Endodermal cell (in vitro differentiated cells): Measurements from ENCODE around the gene MYO1F. TPM values are rescaled to one million over a fixed set of nuclear protein-coding genes. Genes with fewer than 3 reads are reported as not detected.
"Not testable (repeated sequence)": the region's sequence is repeated elsewhere in the genome, so short reads cannot be mapped to it uniquely, and the experiment has no call there.

Source experiments
- DNase-seq: peaks from one replicate; pipeline ENCODE4 v3.0.0-alpha.2; 2017
- H3K27ac ChIP-seq: 2 replicates; pipeline ENCODE4 v1.5.1; 2013; ENCODE audit warnings: mild to moderate bottlenecking, low read depth, low read length, moderate library complexity
- H3K27me3 ChIP-seq: 2 replicates; pipeline ENCODE4 v1.6.1; 2013; ENCODE audit warnings: mild to moderate bottlenecking, low read length, moderate library complexity; ENCODE audit not compliant: insufficient read depth, control insufficient read depth, poor library complexity, severe bottlenecking
- H3K36me3 ChIP-seq: 2 replicates; pipeline ENCODE4 v1.7.0; 2013; ENCODE audit warnings: mild to moderate bottlenecking, low read length, moderate library complexity; ENCODE audit not compliant: control insufficient read depth, insufficient read depth
- H3K4me1 ChIP-seq: one replicate; pipeline ENCODE4 v1.7.0; 2013; ENCODE audit warnings: low read length; ENCODE audit not compliant: control insufficient read depth, insufficient read depth
- H3K4me3 ChIP-seq: 2 replicates; pipeline ENCODE4 v1.5.1; 2013; ENCODE audit warnings: mild to moderate bottlenecking, low read length, moderate library complexity
- H3K9ac ChIP-seq: 2 replicates; pipeline ENCODE4 v1.6.1; 2013; ENCODE audit warnings: mild to moderate bottlenecking, low read length, moderate library complexity; ENCODE audit not compliant: poor library complexity, severe bottlenecking; ENCODE audit errors: extremely low read depth
- H3K9me3 ChIP-seq: 2 replicates; pipeline ENCODE4 v1.6.1; 2013; ENCODE audit warnings: mild to moderate bottlenecking, low read length, moderate library complexity; ENCODE audit not compliant: control insufficient read depth
- H3K27ac Mint-ChIP-seq: 2 replicates; pipeline ENCODE4 v1.8.0; 2020; ENCODE audit warnings: mixed read lengths
- H3K27me3 Mint-ChIP-seq: 2 replicates; pipeline ENCODE4 v1.8.0; 2021; ENCODE audit warnings: mild to moderate bottlenecking, mixed read lengths; ENCODE audit not compliant: insufficient read depth
- H3K36me3 Mint-ChIP-seq: 2 replicates; pipeline ENCODE4 v1.8.0; 2020; ENCODE audit warnings: low read depth, mixed read lengths
- H3K4me1 Mint-ChIP-seq: 2 replicates; pipeline ENCODE4 v1.8.0; 2020; ENCODE audit warnings: mixed read lengths
- H3K4me3 Mint-ChIP-seq: 2 replicates; pipeline ENCODE4 v1.8.0; 2020; ENCODE audit warnings: mild to moderate bottlenecking, moderate library complexity, mixed read lengths
- H3K9me3 Mint-ChIP-seq: 2 replicates; pipeline ENCODE4 v1.8.0; 2020; ENCODE audit warnings: mild to moderate bottlenecking, mixed read lengths
- CTCF ChIP-seq: fragments of 200-600 bp; sonication (generic); conservative IDR thresholded peaks from 2 replicates; pipeline ENCODE4 v1.5.0; 2021; ENCODE audit warnings: antibody characterized with exemption, mild to moderate bottlenecking
- WGBS, 2 experiments: methylation state at CpG; one replicate each; pipeline versions ENCODE4 v1.1.5 to v1.1.7; 2013; ENCODE audit warnings: missing lambda C conversion rate in 2 of 2, mixed read lengths in 1 of 2; ENCODE audit not compliant: insufficient coverage in 1 of 2, insufficient read length in 1 of 2; 5-methylcytosine and 5-hydroxymethylcytosine counted together
- total RNA-seq, 2 donors: library from RNA; stranded (reverse); fragmentation: NEBNext Ultra II Directional in 1 of 2; extraction: Animal tissue kit (Norgen Biotek cat#: 25700) in 1 of 2; gene quantifications; 2 replicates in 1 of 2; 3 replicates in 1 of 2; pipeline ENCODE4 v1.2.1, GENCODE V29; 2021

MYO1F gene
- total RNA-seq, 2 donors from 2014 or later, result 0.57 to 1.1 TPM

GRCh38 chr19:8577741-8578140 is 499 bp upstream of the MYO1F start:
- H3K27ac ChIP-seq, result no peak overlapping the region
- no peak overlapping the region for H3K4me3 ChIP-seq
- no peak for TF ChIP-seq CTCF
- no peaks in the 10 kb centered on the region for H3K36me3 ChIP-seq
- no peaks in the 10 kb centered on the region for H3K27me3 ChIP-seq
- no peak for DNase-seq
- no peaks in the 10 kb centered on the region for H3K36me3 Mint-ChIP-seq
- H3K4me1 Mint-ChIP-seq, result peaks cover 4% of the 10 kb centered on the region
- H3K4me3 Mint-ChIP-seq, result no peak overlapping the region
- no peak overlapping the region for H3K9ac ChIP-seq
- no peaks in the 10 kb centered on the region for H3K9me3 Mint-ChIP-seq
- peaks cover 5% of the 10 kb centered on the region for H3K4me1 ChIP-seq
- no peaks in the 10 kb centered on the region for H3K9me3 ChIP-seq
- H3K27me3 Mint-ChIP-seq, result peaks cover 22% of the 10 kb centered on the region
- 90% methylated on average over 4 of the region's 4 CpGs; no CpG with 5 or more reads in 1 of the 2 experiments for WGBS, 2 experiments
- no peak overlapping the region for H3K27ac Mint-ChIP-seq

GRCh38 chr19:8576273-8576993 is 809 bp downstream of the MYO1F start:
- H3K4me1 Mint-ChIP-seq, result peaks cover 4% of the 10 kb centered on the region
- no peak overlapping the region for H3K27ac Mint-ChIP-seq
- H3K4me3 Mint-ChIP-seq, result no peak overlapping the region

GRCh38 chr19:8575467-8575997 is 1.7 kb downstream of the MYO1F start:
- DNase-seq, result peak; percentile 65
- H3K4me1 Mint-ChIP-seq, result peaks cover 4% of the 10 kb centered on the region
- Histone ChIP-seq H3K27ac (no peak overlapping the region), H3K4me1 (peaks cover 5% of the 10 kb centered on the region), H3K27me3 (no peaks in the 10 kb centered on the region), H3K4me3 (no peak overlapping the region), H3K9ac (no peak overlapping the region), H3K9me3 (no peaks in the 10 kb centered on the region), H3K36me3 (no peaks in the 10 kb centered on the region)
- no peak for TF ChIP-seq CTCF
- peaks cover 24% of the 10 kb centered on the region for H3K27me3 Mint-ChIP-seq
- H3K4me3 Mint-ChIP-seq, result no peak overlapping the region
- H3K27ac Mint-ChIP-seq, result no peak overlapping the region
- WGBS, 2 experiments, result 59 to 66% methylated on average over 7 to 10 of the region's 10 CpGs
- no peaks in the 10 kb centered on the region for H3K9me3 Mint-ChIP-seq
- no peaks in the 10 kb centered on the region for H3K36me3 Mint-ChIP-seq

More at GRCh38 chr19:8576273-8576993, 809 bp downstream of the MYO1F start:
- H3K9ac ChIP-seq, result no peak overlapping the region
- no peaks in the 10 kb centered on the region for H3K27me3 ChIP-seq
- TF ChIP-seq CTCF, result no peak
- no peak overlapping the region for H3K27ac ChIP-seq
- WGBS, 2 experiments, result 94 to 96% methylated on average over 18 to 19 of the region's 19 CpGs
- Mint-ChIP-seq H3K36me3 (no peaks in the 10 kb centered on the region), H3K27me3 (peaks cover 24% of the 10 kb centered on the region), H3K9me3 (no peaks in the 10 kb centered on the region)
- H3K9me3 ChIP-seq, result no peaks in the 10 kb centered on the region
- peaks cover 5% of the 10 kb centered on the region for H3K4me1 ChIP-seq
- DNase-seq, result no peak
- no peak overlapping the region for H3K4me3 ChIP-seq
- H3K36me3 ChIP-seq, result no peaks in the 10 kb centered on the region

DNA sequence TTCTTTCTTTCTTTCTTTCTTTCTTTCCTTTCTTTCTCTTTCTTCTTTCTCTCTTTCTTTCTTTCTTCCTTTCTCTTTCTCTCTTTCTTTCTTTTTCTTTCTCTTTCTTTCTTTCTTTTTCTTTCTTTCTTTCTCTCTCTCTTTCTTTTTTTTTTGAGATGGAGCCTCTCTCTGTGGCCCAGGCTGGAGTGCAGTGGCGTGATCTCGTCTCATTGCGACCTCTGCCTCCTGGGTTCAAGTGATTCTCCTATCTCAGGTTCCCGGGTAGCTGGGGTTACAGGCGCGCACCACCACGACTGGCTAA is 2.7 kb downstream of the MYO1F start:
- not testable (repeated sequence) for H3K4me3 ChIP-seq, H3K9me3 Mint-ChIP-seq, H3K27ac ChIP-seq, H3K4me1 ChIP-seq, H3K4me3 Mint-ChIP-seq, H3K27me3 ChIP-seq, H3K4me1 Mint-ChIP-seq, H3K36me3 Mint-ChIP-seq, H3K27ac Mint-ChIP-seq, H3K9ac ChIP-seq, H3K9me3 ChIP-seq, DNase-seq, H3K36me3 ChIP-seq
- H3K27me3 Mint-ChIP-seq, result peaks cover 23% of the 10 kb centered on the region
- 94 to 95% methylated on average over 4 to 7 of the region's 7 CpGs for WGBS, 2 experiments
